GM12874 (cell line): ENCODE measurements around the gene TOGARAM1.

Source experiments
- TF ChIP-seq, protein P1 (sequence below): IDR thresholded peaks from 2 replicates; pipeline ENCODE4 v1.5.1; 2011; ENCODE audit warnings: low read depth, mild to moderate bottlenecking, control low read depth, low read length, moderate library complexity; ENCODE audit not compliant: insufficient read depth

Gene TOGARAM1

DNA sequence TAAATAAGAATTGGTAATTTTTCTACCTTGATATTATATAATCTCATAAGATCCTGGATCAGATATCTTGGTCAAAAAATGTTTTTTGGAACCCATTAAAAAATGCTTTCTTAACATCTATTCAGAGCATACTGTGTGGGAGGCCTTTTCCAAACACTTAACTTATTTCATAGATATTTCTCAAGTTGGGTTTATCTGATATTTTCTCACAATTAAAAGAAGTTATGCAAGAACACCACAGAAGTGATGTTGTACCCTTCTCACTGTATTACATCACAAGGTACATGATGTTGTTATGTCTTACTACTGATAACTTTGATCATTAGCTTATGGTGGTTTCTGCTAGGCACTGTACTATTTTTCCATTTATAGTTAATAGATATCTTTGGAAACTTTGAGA lies 98.6 kb downstream of the TOGARAM1 start:
- TF ChIP-seq, protein P1, sequence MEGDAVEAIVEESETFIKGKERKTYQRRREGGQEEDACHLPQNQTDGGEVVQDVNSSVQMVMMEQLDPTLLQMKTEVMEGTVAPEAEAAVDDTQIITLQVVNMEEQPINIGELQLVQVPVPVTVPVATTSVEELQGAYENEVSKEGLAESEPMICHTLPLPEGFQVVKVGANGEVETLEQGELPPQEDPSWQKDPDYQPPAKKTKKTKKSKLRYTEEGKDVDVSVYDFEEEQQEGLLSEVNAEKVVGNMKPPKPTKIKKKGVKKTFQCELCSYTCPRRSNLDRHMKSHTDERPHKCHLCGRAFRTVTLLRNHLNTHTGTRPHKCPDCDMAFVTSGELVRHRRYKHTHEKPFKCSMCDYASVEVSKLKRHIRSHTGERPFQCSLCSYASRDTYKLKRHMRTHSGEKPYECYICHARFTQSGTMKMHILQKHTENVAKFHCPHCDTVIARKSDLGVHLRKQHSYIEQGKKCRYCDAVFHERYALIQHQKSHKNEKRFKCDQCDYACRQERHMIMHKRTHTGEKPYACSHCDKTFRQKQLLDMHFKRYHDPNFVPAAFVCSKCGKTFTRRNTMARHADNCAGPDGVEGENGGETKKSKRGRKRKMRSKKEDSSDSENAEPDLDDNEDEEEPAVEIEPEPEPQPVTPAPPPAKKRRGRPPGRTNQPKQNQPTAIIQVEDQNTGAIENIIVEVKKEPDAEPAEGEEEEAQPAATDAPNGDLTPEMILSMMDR: no peak

DNA sequence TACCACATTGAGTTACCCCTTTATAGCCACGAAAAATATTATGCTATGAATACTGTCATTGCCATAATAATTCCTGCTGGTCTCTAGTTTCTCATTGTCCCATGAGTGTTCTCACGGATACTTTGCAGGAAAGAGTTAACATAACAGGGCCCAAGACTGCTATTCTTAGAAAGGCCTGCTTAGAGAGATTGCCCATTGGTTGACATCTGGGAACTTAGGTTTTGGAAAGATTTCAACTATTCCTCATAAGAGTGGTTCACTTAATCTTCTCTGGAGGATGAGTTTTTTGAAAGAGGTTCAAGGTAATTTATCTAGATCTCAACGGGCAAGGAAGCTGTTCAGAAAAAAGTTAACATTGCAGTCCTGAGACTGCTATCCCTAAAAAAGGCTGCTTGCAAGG lies 103.5 kb downstream of the TOGARAM1 start:
- TF ChIP-seq, protein P1: no peak

GRCh38 chr14:45065956-45066355 lies 104.0 kb downstream of the TOGARAM1 start:
- TF ChIP-seq, protein P1: no peak

DNA sequence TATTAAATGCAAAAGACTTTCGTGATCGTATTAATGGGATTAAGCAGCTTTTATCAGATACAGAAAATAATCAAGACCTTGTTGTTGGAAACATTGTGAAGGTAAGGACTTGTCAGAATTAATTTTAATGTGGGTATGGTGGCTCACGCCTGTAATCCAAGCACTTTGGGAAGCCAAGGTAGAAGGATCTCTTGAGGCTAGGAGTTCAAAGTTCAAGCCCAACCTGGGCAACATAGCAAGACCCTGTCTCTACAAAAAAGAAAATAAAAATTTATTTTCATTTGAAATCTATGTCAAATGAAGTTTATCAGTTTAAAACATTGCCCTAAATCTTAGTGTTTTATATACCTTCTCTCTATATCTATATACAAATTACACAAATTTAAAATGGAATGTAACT lies 104.7 kb downstream of the TOGARAM1 start:
- TF ChIP-seq, protein P1: no peak

DNA sequence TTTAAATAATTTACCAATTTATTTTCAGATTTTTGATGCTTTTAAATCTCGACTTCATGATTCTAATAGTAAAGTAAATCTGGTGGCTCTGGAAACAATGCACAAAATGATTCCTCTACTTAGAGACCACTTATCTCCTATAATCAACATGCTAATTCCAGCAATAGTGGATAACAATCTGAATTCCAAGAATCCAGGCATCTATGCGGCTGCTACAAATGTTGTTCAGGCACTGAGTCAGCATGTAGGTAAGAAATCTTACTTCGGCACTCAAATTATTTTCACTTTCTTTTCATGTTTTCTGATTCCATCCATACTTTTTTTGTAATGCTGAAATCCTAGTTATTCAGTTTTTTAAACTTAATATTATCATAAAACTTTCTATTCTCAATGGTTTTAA lies 106.4 kb downstream of the TOGARAM1 start:
- TF ChIP-seq, protein P1: no peak

DNA sequence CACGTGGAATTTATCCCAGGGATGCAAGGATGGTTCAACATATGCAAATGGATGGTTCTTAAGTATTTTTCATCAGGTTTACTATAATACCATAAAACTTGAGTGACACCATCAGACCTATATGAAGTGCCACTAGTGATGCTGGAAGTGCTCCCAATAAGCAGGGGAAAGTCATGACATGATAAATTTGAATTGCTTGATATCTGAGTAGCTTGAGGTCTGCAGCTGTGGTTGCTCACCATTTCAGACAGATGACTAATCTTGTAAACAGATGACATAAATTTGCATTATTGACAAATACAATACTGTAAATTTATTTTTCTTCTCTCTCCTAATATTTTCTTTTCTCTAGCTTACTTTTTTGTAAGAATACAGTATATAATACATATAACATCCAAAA lies 108.2 kb downstream of the TOGARAM1 start:
- TF ChIP-seq, protein P1: no peak

DNA sequence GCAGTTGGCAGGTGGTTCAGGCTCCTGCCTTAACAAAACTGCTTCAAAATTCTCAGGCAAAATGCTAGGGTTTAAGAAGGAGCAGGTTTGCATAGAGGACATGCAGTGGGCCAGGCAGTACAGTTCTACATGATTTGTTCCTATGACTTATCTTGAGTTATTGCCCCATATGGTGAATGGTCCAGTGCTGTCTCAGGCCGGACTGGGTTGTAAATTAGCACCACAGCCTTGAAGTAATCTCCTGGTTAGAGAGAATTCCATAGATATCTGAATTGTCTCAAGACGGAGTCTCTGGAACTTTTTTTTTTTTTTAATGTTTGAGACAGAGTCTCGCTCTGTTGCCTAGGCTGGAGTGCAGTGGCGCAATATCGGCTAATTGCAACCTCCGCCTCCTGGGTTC lies 110.1 kb downstream of the TOGARAM1 start:
- TF ChIP-seq, protein P1: no peak
